H1 (cell line): ENCODE data around the gene DKK2. TPM values are rescaled to one million over a fixed set of nuclear protein-coding genes. Genes with fewer than 3 reads are reported as not detected.

Experiments
- CTCF ChIA-PET: fragments of 300-600 bp; sonication (Branson Sonifier 250); formaldehyde crosslinking; loops from one replicate; lab custom pipeline; 2021; ENCODE audit not compliant: partially characterized antibody; lab: Charles Lee
- POLR2A ChIA-PET: fragments of 300-600 bp; sonication (Branson Sonifier 250); formaldehyde crosslinking; loops from one replicate; lab custom pipeline; 2021; ENCODE audit warnings: inconsistent platforms; ENCODE audit not compliant: partially characterized antibody; lab: Charles Lee
- DNase-seq, 2 experiments: peaks; one replicate each; pipeline versions ENCODE4 v3.0.0 to v3.0.0-alpha.2; 2010 to 2022; ENCODE audit warnings: low spot score in 2 of 2, low read depth in 1 of 2, mixed read lengths in 1 of 2
- FAIRE-seq: peaks from 2 replicates; lab custom pipeline; 2011; peaks lifted over from hg19 to GRCh38; lab: Jason Lieb, UNC
- H2AFZ ChIP-seq: 2 replicates; pipeline ENCODE4 v1.8.1; 2012; ENCODE audit warnings: low read length, inconsistent platforms
- H2AK5ac ChIP-seq: 2 replicates; pipeline ENCODE4 v1.6.1; 2013; ENCODE audit warnings: low read depth, low read length
- H2BK120ac ChIP-seq: replicated peaks from 2 replicates; pipeline ENCODE3; 2013; ENCODE audit warnings: low read depth, low read length, inconsistent platforms
- H2BK12ac ChIP-seq: 2 replicates; pipeline ENCODE4 v1.6.1; 2013; ENCODE audit warnings: low read depth, low read length
- H2BK15ac ChIP-seq: 2 replicates; pipeline ENCODE4 v1.6.1; 2013; ENCODE audit warnings: low read length
- H2BK20ac ChIP-seq: 2 replicates; pipeline ENCODE4 v1.6.1; 2013; ENCODE audit warnings: low read length
- H2BK5ac ChIP-seq: 2 replicates; pipeline ENCODE4 v1.6.1; 2013; ENCODE audit warnings: low read depth, low read length
- H3K14ac ChIP-seq: 2 replicates; pipeline ENCODE4 v1.6.1; 2013; ENCODE audit warnings: inconsistent platforms; ENCODE audit not compliant: insufficient read length
- H3K18ac ChIP-seq: 2 replicates; pipeline ENCODE4 v1.6.1; 2013; ENCODE audit warnings: low read length; ENCODE audit errors: extremely low read depth
- H3K23ac ChIP-seq: 2 replicates; pipeline ENCODE4 v1.6.1; 2013; ENCODE audit warnings: inconsistent platforms; ENCODE audit not compliant: insufficient read length
- H3K23me2 ChIP-seq: 2 replicates; pipeline ENCODE4 v1.6.1; 2013; ENCODE audit warnings: low read depth, low read length
- H3K27ac ChIP-seq: 2 replicates; pipeline ENCODE4 v1.6.1; 2011; ENCODE audit warnings: low read depth, low read length, inconsistent platforms
- H3K27me3 ChIP-seq, 4 experiments: replicated peaks in 1 of 4; 1 replicate in 1 of 4; 2 replicates in 3 of 4; pipeline versions ENCODE4 v1.6.1 to v1.8.1; 2011 to 2013; ENCODE audit warnings: low read length in 3 of 4, mild to moderate bottlenecking in 3 of 4, inconsistent platforms in 2 of 4, mixed read lengths in 2 of 4, moderate library complexity in 1 of 4; ENCODE audit not compliant: control insufficient read depth in 3 of 4, insufficient read depth in 3 of 4; ENCODE audit errors: extremely low read depth in 1 of 4
- H3K36me3 ChIP-seq, 4 experiments: 2 replicates each; pipeline versions ENCODE4 v1.6.1 to v1.8.1; 2011 to 2013; ENCODE audit warnings: mild to moderate bottlenecking in 4 of 4, low read length in 3 of 4, moderate library complexity in 2 of 4, control low read depth in 1 of 4, inconsistent platforms in 1 of 4; ENCODE audit not compliant: insufficient read depth in 4 of 4, control insufficient read depth in 2 of 4
- H3K4ac ChIP-seq: replicated peaks from 2 replicates; pipeline ENCODE3; 2013; ENCODE audit warnings: low read length, low read depth, mixed read lengths, inconsistent platforms; ENCODE audit not compliant: insufficient read length
- H3K4me1 ChIP-seq, 4 experiments: replicated peaks in 1 of 4; 1 replicate in 1 of 4; 2 replicates in 3 of 4; pipeline versions ENCODE4 v1.6.1 to v1.8.1; 2011 to 2013; ENCODE audit warnings: low read length in 3 of 4, inconsistent platforms in 2 of 4, mixed read lengths in 1 of 4; ENCODE audit not compliant: insufficient read depth in 4 of 4, control insufficient read depth in 3 of 4
- H3K4me2 ChIP-seq, 2 experiments: 2 replicates each; pipeline versions ENCODE4 v1.6.1 to v1.8.1; 2011 to 2013; ENCODE audit warnings: low read depth in 2 of 2, low read length in 2 of 2, control low read depth in 1 of 2, inconsistent platforms in 1 of 2, mild to moderate bottlenecking in 1 of 2; ENCODE audit not compliant: insufficient read depth in 1 of 2
- H3K4me3 ChIP-seq, 4 experiments: fragments of 200-600, 300-600 bp in 1 of 4; sonication (generic), shearing (Covaris generic), sonication (Bioruptor Twin) in 1 of 4; 2 replicates each; pipeline versions ENCODE4 v1.5.1 to v1.8.1; 2011 to 2016; ENCODE audit warnings: low read length in 4 of 4, low read depth in 3 of 4, control low read depth in 2 of 4, inconsistent platforms in 2 of 4, mild to moderate bottlenecking in 2 of 4, mixed read lengths in 1 of 4, moderate library complexity in 1 of 4; ENCODE audit not compliant: insufficient read depth in 2 of 4; ENCODE audit errors: extremely low read depth in 1 of 4
- H3K56ac ChIP-seq: replicated peaks from 2 replicates; pipeline ENCODE3; 2013; ENCODE audit warnings: low read depth, mild to moderate bottlenecking, mixed read lengths, low read length, inconsistent platforms; ENCODE audit not compliant: insufficient read length
- H3K79me1 ChIP-seq: 2 replicates; pipeline ENCODE4 v1.6.1; 2013; ENCODE audit warnings: low read depth, low read length, control low read depth
- H3K79me2 ChIP-seq, 2 experiments: 2 replicates each; pipeline versions ENCODE4 v1.6.1 to v1.8.1; 2012 to 2013; ENCODE audit warnings: low read length in 2 of 2, mild to moderate bottlenecking in 2 of 2, inconsistent platforms in 1 of 2; ENCODE audit not compliant: insufficient read depth in 2 of 2, control insufficient read depth in 1 of 2
- H3K9ac ChIP-seq, 4 experiments: replicated peaks in 1 of 4; 1 replicate in 1 of 4; 2 replicates in 3 of 4; pipeline versions ENCODE4 v1.6.1 to v1.8.1; 2011 to 2013; ENCODE audit warnings: low read depth in 3 of 4, low read length in 3 of 4, control low read depth in 2 of 4, mild to moderate bottlenecking in 2 of 4, moderate library complexity in 2 of 4, inconsistent platforms in 1 of 4; ENCODE audit errors: extremely low read depth in 1 of 4
- H3K9me3 ChIP-seq, 2 experiments: 2 replicates each; pipeline versions ENCODE4 v1.6.1 to v1.8.1; 2012 to 2013; ENCODE audit warnings: mild to moderate bottlenecking in 2 of 2, moderate library complexity in 2 of 2, control low read depth in 1 of 2, inconsistent platforms in 1 of 2, low read depth in 1 of 2, low read length in 1 of 2, mixed read lengths in 1 of 2; ENCODE audit not compliant: insufficient read depth in 2 of 2
- H4K20me1 ChIP-seq, 2 experiments: replicated peaks in 1 of 2; 2 replicates each; pipeline versions ENCODE3 to v1.8.1; 2011 to 2013; ENCODE audit warnings: inconsistent platforms in 2 of 2, low read length in 2 of 2, mild to moderate bottlenecking in 1 of 2; ENCODE audit not compliant: insufficient read depth in 2 of 2, control insufficient read depth in 1 of 2
- H4K5ac ChIP-seq: 2 replicates; pipeline ENCODE4 v1.6.1; 2013; ENCODE audit warnings: low read length, low read depth, mixed read lengths, inconsistent platforms; ENCODE audit not compliant: insufficient read length
- H4K8ac ChIP-seq: 2 replicates; pipeline ENCODE4 v1.8.0; 2013; ENCODE audit warnings: mild to moderate bottlenecking, moderate library complexity, low read length, inconsistent platforms; ENCODE audit not compliant: insufficient read depth; ENCODE audit errors: extremely low read depth
- H4K91ac ChIP-seq: replicated peaks from 2 replicates; pipeline ENCODE3; 2013; ENCODE audit warnings: low read length, mixed read lengths, inconsistent platforms; ENCODE audit not compliant: insufficient read length
- BCL11A ChIP-seq, 2 experiments: IDR thresholded peaks; one replicate each; pipeline ENCODE4 v1.6.1; 2011; ENCODE audit warnings: low read depth in 2 of 2, low read length in 2 of 2, mild to moderate bottlenecking in 2 of 2
- CHD1 ChIP-seq: IDR thresholded peaks from 2 replicates; pipeline ENCODE4 v1.6.1; 2012; ENCODE audit warnings: low read depth, low read length, improper control_type of control experiment
- HDAC2 ChIP-seq, 2 experiments: fragments of 300-600 bp in 1 of 2; sonication (generic) in 1 of 2; IDR thresholded peaks; 2 replicates each; pipeline ENCODE4 v1.6.1; 2011 to 2012; ENCODE audit warnings: low read depth in 2 of 2, low read length in 2 of 2, mild to moderate bottlenecking in 2 of 2, moderate library complexity in 2 of 2, borderline replicate concordance in 1 of 2, inconsistent platforms in 1 of 2
- RBBP5 ChIP-seq: IDR thresholded peaks from 2 replicates; pipeline ENCODE4 v1.7.1; 2012; ENCODE audit warnings: low read depth, mild to moderate bottlenecking, inconsistent platforms, low read length, moderate library complexity, borderline replicate concordance
- SP2 ChIP-seq: IDR thresholded peaks from 2 replicates; pipeline ENCODE4 v1.6.1; 2012; ENCODE audit warnings: mild to moderate bottlenecking, low read length, inconsistent platforms
- WGBS, 2 experiments: shearing (Covaris generic) in 1 of 2; methylation state at CpG; one replicate each; pipeline versions ENCODE4 v1.1.6 to v1.1.7; 2013 to 2015; ENCODE audit warnings: low lambda C conversion rate in 2 of 2, mixed read lengths in 2 of 2, inconsistent platforms in 1 of 2, low coverage in 1 of 2, missing lambda C conversion rate in 1 of 2; ENCODE audit not compliant: insufficient replicate concordance in 2 of 2, insufficient coverage in 1 of 2, insufficient read length in 1 of 2; ENCODE audit errors: extremely low coverage in 1 of 2, missing lambda C conversion rate in 1 of 2; 5-methylcytosine and 5-hydroxymethylcytosine counted together
- polyA plus RNA-seq, 7 experiments: library from polyadenylated mRNA; depleted of rRNA in 3 of 7; stranded (reverse) in 5 of 7; unstranded in 2 of 7; fragments of >200 nt in 5 of 7; fragments of 200-250 nt in 2 of 7; gene quantifications; 1 replicate in 5 of 7; 2 replicates in 1 of 7; 4 replicates in 1 of 7; pipeline versions ENCODE4 v1.2.1 to v1.2.3, GENCODE V29; 2011 to 2013; ENCODE audit warnings: missing spikeins in 2 of 7, mixed read lengths in 2 of 7
- total RNA-seq: library from RNA; stranded (reverse); fragmentation: NEBNext Ultra II Directional; extraction: Animal tissue kit (Norgen Biotek cat#: 25700); gene quantifications from 2 replicates; pipeline ENCODE4 v1.2.1, GENCODE V29; 2021
- TF ChIP-seq, protein P1 (sequence below), 3 experiments: IDR thresholded peaks; 1 replicate in 2 of 3; 2 replicates in 1 of 3; pipeline versions ENCODE4 v1.5.1 to v1.6.1; 2011; ENCODE audit warnings: low read length in 3 of 3, mild to moderate bottlenecking in 3 of 3, inconsistent platforms in 2 of 3, low read depth in 1 of 3, moderate library complexity in 1 of 3; ENCODE audit not compliant: insufficient read depth in 1 of 3; ENCODE audit errors: control extremely low read depth in 1 of 3
- TF ChIP-seq, protein P2 (sequence below): IDR thresholded peaks from 2 replicates; pipeline ENCODE4 v1.6.1; 2012; ENCODE audit warnings: inconsistent platforms
- TF ChIP-seq, protein P3 (sequence below): IDR thresholded peaks from 2 replicates; pipeline ENCODE4 v1.6.1; 2012; ENCODE audit warnings: low read length, inconsistent platforms

Gene DKK2
- total and polyA plus RNA-seq, 2 of the 8 experiments (the other 6 are each of a cell fraction or from before 2014, with no cell fraction given), result 0.09 to 0.13 TPM

DNA sequence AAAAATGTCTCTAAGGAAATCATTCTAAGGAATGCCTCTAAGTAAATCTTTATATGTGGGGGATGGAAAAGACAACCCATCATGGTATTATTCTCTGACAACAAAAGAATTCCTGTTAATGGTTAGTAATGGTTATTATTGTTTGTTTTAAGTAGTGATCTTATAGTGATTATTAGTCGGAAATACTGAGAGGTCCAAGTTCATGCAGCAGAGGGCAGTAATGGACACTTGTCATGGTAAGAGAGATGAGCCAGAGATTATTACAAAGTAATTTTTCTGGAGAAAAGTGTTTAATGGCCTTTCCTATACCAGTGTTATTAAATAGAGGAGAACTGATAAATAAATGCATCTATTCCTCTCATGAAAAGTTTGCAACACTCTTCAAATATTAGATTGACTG is 8.1 kb upstream of the DKK2 start:
- Histone ChIP-seq H4K8ac (no peak overlapping the region), H3K4me3 (no peak overlapping the region), H3K18ac (no peak overlapping the region), H3K79me2 (no peaks in the 10 kb centered on the region), H3K56ac (no peak overlapping the region), H3K27ac (no peak overlapping the region), H2BK120ac (no peak overlapping the region), H2BK20ac (no peak overlapping the region), H3K4me1 (no peaks in the 10 kb centered on the region), H4K5ac (no peak overlapping the region), H2BK15ac (no peak overlapping the region), H3K14ac (no peak overlapping the region), H2AK5ac (no peak overlapping the region), H4K20me1 (no peaks in the 10 kb centered on the region), H2AFZ (no peak overlapping the region), H2BK12ac (no peak overlapping the region), H3K79me1 (no peaks in the 10 kb centered on the region), H3K4ac (no peak overlapping the region), H3K23me2 (no peaks in the 10 kb centered on the region; the same call in 1 of the 2 replicates), H3K27me3 (no peaks in the 10 kb centered on the region), H3K9me3 (peaks cover 0 to 10% of the 10 kb centered on the region in 2 experiments; a peak in 1 of 4 replicates), H4K91ac (no peak overlapping the region), H3K4me2 (no peak overlapping the region), H3K9ac (no peak overlapping the region), H3K23ac (no peak overlapping the region), H2BK5ac (no peak overlapping the region), H3K36me3 (no peaks in the 10 kb centered on the region)
- 71% methylated on average over 1 of the region's 1 CpG; no CpG with 5 or more reads in 1 of the 2 experiments for WGBS, 2 experiments
- ChIA-PET CTCF (interaction anchor here (1.0 to 9.9 kb wide), 8 partner anchors 9 to 473 kb away, joined by 3 to 86 read pairs (median 5); no protein-coding TSS in a partner anchor), POLR2A (no interaction called here)
- no peak for DNase-seq
- no peak for FAIRE-seq
- TF ChIP-seq RBBP5 (no peak), SP2 (no peak), BCL11A (IDR thresholded peaks at IDR 0.05; ENCODE audit: low read depth in 2 of 2, low read length in 2 of 2) (no peak), CHD1 (no peak), HDAC2 (IDR thresholded peaks at IDR 0.05; ENCODE audit: borderline replicate concordance in 1 of 2, low read depth in 2 of 2, low read length in 2 of 2) (no peak)
- TF ChIP-seq, protein P1, sequence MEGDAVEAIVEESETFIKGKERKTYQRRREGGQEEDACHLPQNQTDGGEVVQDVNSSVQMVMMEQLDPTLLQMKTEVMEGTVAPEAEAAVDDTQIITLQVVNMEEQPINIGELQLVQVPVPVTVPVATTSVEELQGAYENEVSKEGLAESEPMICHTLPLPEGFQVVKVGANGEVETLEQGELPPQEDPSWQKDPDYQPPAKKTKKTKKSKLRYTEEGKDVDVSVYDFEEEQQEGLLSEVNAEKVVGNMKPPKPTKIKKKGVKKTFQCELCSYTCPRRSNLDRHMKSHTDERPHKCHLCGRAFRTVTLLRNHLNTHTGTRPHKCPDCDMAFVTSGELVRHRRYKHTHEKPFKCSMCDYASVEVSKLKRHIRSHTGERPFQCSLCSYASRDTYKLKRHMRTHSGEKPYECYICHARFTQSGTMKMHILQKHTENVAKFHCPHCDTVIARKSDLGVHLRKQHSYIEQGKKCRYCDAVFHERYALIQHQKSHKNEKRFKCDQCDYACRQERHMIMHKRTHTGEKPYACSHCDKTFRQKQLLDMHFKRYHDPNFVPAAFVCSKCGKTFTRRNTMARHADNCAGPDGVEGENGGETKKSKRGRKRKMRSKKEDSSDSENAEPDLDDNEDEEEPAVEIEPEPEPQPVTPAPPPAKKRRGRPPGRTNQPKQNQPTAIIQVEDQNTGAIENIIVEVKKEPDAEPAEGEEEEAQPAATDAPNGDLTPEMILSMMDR (IDR thresholded peaks at IDR 0.05; ENCODE audit: control extremely low read depth in 1 of 3, insufficient read depth in 1 of 3, low read depth in 1 of 3, low read length in 3 of 3), result peak in 2 of 3 experiments; percentile 14 to 20; a peak in 2 of 4 replicates
- TF ChIP-seq, protein P2, sequence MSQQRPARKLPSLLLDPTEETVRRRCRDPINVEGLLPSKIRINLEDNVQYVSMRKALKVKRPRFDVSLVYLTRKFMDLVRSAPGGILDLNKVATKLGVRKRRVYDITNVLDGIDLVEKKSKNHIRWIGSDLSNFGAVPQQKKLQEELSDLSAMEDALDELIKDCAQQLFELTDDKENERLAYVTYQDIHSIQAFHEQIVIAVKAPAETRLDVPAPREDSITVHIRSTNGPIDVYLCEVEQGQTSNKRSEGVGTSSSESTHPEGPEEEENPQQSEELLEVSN, result no peak
- TF ChIP-seq, protein P3, sequence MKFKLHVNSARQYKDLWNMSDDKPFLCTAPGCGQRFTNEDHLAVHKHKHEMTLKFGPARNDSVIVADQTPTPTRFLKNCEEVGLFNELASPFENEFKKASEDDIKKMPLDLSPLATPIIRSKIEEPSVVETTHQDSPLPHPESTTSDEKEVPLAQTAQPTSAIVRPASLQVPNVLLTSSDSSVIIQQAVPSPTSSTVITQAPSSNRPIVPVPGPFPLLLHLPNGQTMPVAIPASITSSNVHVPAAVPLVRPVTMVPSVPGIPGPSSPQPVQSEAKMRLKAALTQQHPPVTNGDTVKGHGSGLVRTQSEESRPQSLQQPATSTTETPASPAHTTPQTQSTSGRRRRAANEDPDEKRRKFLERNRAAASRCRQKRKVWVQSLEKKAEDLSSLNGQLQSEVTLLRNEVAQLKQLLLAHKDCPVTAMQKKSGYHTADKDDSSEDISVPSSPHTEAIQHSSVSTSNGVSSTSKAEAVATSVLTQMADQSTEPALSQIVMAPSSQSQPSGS, result no peak
